Gastrocnemius medialis (tissue), 4 donors: Measurements from ENCODE around the gene SMNDC1.

Experiments
- CTCF ChIP-seq, 5 experiments: fragments of 450-650 bp in 3 of 5; fragments of 200-600 bp in 2 of 5; sonication (generic) in 2 of 5; IDR thresholded peaks in 4 of 5; conservative IDR thresholded peaks in 1 of 5; 1 replicate in 4 of 5; 2 replicates in 1 of 5; pipeline ENCODE4 v1.5.1; 2016 to 2019; ENCODE audit warnings: antibody characterized with exemption in 5 of 5, mild to moderate bottlenecking in 3 of 5, moderate library complexity in 3 of 5
- POLR2A ChIP-seq, 2 donors: fragments of 450-650 bp; IDR thresholded peaks; one replicate each; pipeline ENCODE4 v1.6.1; 2017; ENCODE audit warnings: antibody characterized with exemption in 2 of 2, mild to moderate bottlenecking in 2 of 2, moderate library complexity in 2 of 2

GRCh38 chr10:110354322-110354766 is 49.6 kb upstream of the SMNDC1 start:
- TF ChIP-seq CTCF (IDR thresholded peaks at IDR 0.05 in 4 of 5, conservative IDR thresholded peaks at IDR 0.05 in 1 of 5) (peak in 4 of 5 experiments; percentile 42 to 57 (median 50)), POLR2A (IDR thresholded peaks at IDR 0.05) (no peak)
